Measurements from ENCODE around the gene CHCHD6. TPM values are rescaled to one million over a fixed set of nuclear protein-coding genes. Genes with fewer than 3 reads are reported as not detected.

The CHCHD6 gene
- total RNA-seq, 1 experiment from 2014 or later: 36.3 TPM

DNA sequence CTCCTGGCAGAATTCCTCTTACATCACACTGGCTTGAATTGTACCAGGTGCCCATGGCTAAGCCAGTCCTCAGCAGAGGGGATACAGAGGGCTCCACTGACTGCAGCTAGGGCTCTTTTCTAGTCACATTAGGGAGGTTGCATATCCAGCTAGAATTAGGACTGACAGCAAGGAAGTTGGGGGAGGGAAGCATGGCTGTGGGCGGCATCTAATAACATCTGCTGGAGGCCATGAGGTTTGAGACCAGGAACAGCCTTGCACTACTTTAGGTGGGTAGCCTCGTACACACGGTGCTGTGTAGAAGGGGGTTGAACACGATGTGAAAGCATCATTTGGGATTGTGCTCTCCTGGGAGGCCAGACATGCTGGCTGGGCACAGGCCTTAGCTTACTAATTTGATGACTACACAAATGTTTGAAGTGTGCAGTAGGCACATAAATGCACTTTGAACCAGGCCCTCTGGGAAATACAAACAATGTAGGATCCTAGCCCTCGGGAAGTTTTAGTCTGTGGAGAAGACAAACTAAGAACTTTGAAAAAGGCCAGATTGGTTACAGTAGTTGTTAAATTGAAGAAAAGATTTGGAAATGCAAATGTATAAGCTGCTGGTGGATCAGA is 30.2 kb downstream of the CHCHD6 start:
- H3K36me3 ChIP-seq (ENCODE audit: control insufficient read depth in 1 of 2, insufficient read depth in 2 of 2, low read length in 2 of 2): no peaks in the 10 kb centered on the region
- H4K20me1 ChIP-seq (ENCODE audit: insufficient read depth): no peaks in the 10 kb centered on the region
- POLR2A ChIA-PET: no interaction called here
- H3K27ac ChIP-seq (ENCODE audit: low read depth, low read length): no peak overlapping the region
- no peak overlapping the region for H3K4me2 ChIP-seq (ENCODE audit: low read length)
- H2AFZ ChIP-seq (ENCODE audit: low read depth, low read length, poor library complexity, severe bottlenecking): no peak overlapping the region
- H3K4me3 ChIP-seq (replicated peaks in 1 of 2; ENCODE audit: low read depth in 1 of 2, low read length in 2 of 2): no peak overlapping the region
- DNase-seq (ENCODE audit: low read depth, low spot score) (no peak), ATAC-seq (no peak)
- H3K79me2 ChIP-seq (ENCODE audit: insufficient read depth, low read length): no peaks in the 10 kb centered on the region
- no peak for TF ChIP-seq YY1 (IDR thresholded peaks at IDR 0.05; ENCODE audit: extremely low read depth, insufficient replicate concordance, low read depth, low read length)
- no peak for TF ChIP-seq TCF7L2 (IDR thresholded peaks at IDR 0.05; ENCODE audit: borderline replicate concordance, extremely low read depth, insufficient read depth, insufficient read length)
- TF ChIP-seq SP1 (IDR thresholded peaks at IDR 0.05; ENCODE audit: low read depth): no peak
- no peak for TF ChIP-seq ZFX (IDR thresholded peaks at IDR 0.05)
- TF ChIP-seq EZH2phosphoT487 (IDR thresholded peaks at IDR 0.05; ENCODE audit: borderline replicate concordance): no peak
- no peak for TF ChIP-seq POLR2A (IDR thresholded peaks at IDR 0.05; ENCODE audit: borderline replicate concordance, extremely low read depth, insufficient read depth, insufficient read length)
- no peak for TF ChIP-seq SIN3A (IDR thresholded peaks at IDR 0.05; ENCODE audit: low read depth)
- no peak for TF ChIP-seq ELF1 (IDR thresholded peaks at IDR 0.05; ENCODE audit: borderline replicate concordance, low read depth)
- no peak for TF ChIP-seq ZNF274 (IDR thresholded peaks at IDR 0.05; ENCODE audit: low read depth, low read length)
- TF ChIP-seq POLR2AphosphoS5 (IDR thresholded peaks at IDR 0.05; ENCODE audit: low read depth, low read length): no peak
- TF ChIP-seq, protein P1, sequence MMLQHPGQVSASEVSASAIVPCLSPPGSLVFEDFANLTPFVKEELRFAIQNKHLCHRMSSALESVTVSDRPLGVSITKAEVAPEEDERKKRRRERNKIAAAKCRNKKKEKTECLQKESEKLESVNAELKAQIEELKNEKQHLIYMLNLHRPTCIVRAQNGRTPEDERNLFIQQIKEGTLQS (IDR thresholded peaks at IDR 0.05): no peak
- TF ChIP-seq, protein P2, sequence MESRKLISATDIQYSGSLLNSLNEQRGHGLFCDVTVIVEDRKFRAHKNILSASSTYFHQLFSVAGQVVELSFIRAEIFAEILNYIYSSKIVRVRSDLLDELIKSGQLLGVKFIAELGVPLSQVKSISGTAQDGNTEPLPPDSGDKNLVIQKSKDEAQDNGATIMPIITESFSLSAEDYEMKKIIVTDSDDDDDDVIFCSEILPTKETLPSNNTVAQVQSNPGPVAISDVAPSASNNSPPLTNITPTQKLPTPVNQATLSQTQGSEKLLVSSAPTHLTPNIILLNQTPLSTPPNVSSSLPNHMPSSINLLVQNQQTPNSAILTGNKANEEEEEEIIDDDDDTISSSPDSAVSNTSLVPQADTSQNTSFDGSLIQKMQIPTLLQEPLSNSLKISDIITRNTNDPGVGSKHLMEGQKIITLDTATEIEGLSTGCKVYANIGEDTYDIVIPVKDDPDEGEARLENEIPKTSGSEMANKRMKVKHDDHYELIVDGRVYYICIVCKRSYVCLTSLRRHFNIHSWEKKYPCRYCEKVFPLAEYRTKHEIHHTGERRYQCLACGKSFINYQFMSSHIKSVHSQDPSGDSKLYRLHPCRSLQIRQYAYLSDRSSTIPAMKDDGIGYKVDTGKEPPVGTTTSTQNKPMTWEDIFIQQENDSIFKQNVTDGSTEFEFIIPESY (IDR thresholded peaks at IDR 0.05; ENCODE audit: extremely low read depth, insufficient replicate concordance, low read length): no peak
- H3K9ac ChIP-seq (ENCODE audit: low read length): no peak overlapping the region
- H3K9me2 ChIP-seq (ENCODE audit: insufficient read depth): no peaks in the 10 kb centered on the region
- no TSS peak for BruUV-seq (replicated peaks)
- RAD21 ChIA-PET (ENCODE audit: low non-redundant PET in 1 of 2, low total read pairs in 2 of 2, uncharacterized antibody in 2 of 2, unreplicated experiment in 2 of 2): no interaction called here
- H3K9me3 ChIP-seq (ENCODE audit: control insufficient read depth in 1 of 2, insufficient read depth in 1 of 2, low read depth in 1 of 2, low read length in 2 of 2): 0 out of 4 replicates have a peak, but pooled peaks cover 0 to 3% of the 10 kb centered on the region in 2 experiments
- CTCF ChIA-PET: no interaction called here
- H3K27me3 ChIP-seq (ENCODE audit: insufficient read depth, low read length): no peaks in the 10 kb centered on the region
- intact Hi-C loops (cut with micrococcal nuclease): no loop called here
- H3K4me1 ChIP-seq (ENCODE audit: control insufficient read depth in 1 of 2, insufficient read depth in 2 of 2, low read length in 2 of 2): no peaks in the 10 kb centered on the region

Data from HCT116 (cell line).